HepG2 (cell line): ENCODE results near the gene CUL4A. TPM values are rescaled to one million over a fixed set of nuclear protein-coding genes. Genes with fewer than 3 reads are reported as not detected.

Experiments used
- ATAC-seq: fragments of 200-7000 bp; cut with Tn5 transposase; 3 replicates; pipeline ENCODE4 v1.9.1; 2020; ENCODE audit warnings: mild to moderate bottlenecking, moderate library complexity
- BruUV-seq: library from RNA; stranded (reverse); fragments of 400-500 nt; replicated peaks from 2 replicates; lab custom pipeline; 2021; lab: Mats Ljungman, UMichigan
- CTCF ChIA-PET: fragments of 300-600 bp; formaldehyde crosslinking; extraction: SDS; loops from one replicate; lab custom pipeline; 2021; ENCODE audit warnings: low total read pairs, inconsistent platforms, low intra/inter-chr PET ratio; lab: Yijun Ruan, JAX
- POLR2A ChIA-PET: fragments of 350-600 bp; sonication (Branson Sonifier 250); formaldehyde crosslinking; loops from one replicate; lab custom pipeline; 2020; ENCODE audit warnings: antibody characterized with exemption, inconsistent platforms; lab: Yijun Ruan, JAX
- DNase-seq: peaks from one replicate; pipeline ENCODE4 v3.0.0-alpha.2; 2015; ENCODE audit warnings: low spot score
- FAIRE-seq: peaks from 3 replicates; lab custom pipeline; 2011; peaks lifted over from hg19 to GRCh38; lab: Jason Lieb, UNC
- H2AFZ ChIP-seq: one replicate; pipeline ENCODE4 v1.6.1; 2011; ENCODE audit warnings: low read length, inconsistent platforms
- H3K27ac ChIP-seq: fragments of 300-600 bp; 3 replicates; pipeline ENCODE4 v1.8.0; 2011; ENCODE audit warnings: mixed run types, mild to moderate bottlenecking, mixed read lengths, low read length, inconsistent platforms; ENCODE audit not compliant: insufficient read depth; ENCODE audit errors: extremely low read length
- H3K27me3 ChIP-seq, 2 experiments: fragments of 200-600 bp in 1 of 2; 2 replicates in 1 of 2; 3 replicates in 1 of 2; pipeline versions ENCODE4 v1.6.0 to v1.8.0; 2011; ENCODE audit warnings: low read length in 2 of 2, mild to moderate bottlenecking in 2 of 2, moderate library complexity in 2 of 2, inconsistent platforms in 1 of 2; ENCODE audit not compliant: insufficient read depth in 2 of 2, control insufficient read depth in 1 of 2
- H3K36me3 ChIP-seq, 2 experiments: fragments of 200-600 bp in 1 of 2; replicated peaks in 1 of 2; 2 replicates in 1 of 2; 3 replicates in 1 of 2; pipeline versions ENCODE4 v1.5.1 to v1.8.0; 2011; ENCODE audit warnings: low read length in 2 of 2, inconsistent platforms in 1 of 2; ENCODE audit not compliant: insufficient read depth in 2 of 2, control insufficient read depth in 1 of 2
- H3K4me1 ChIP-seq: 2 replicates; pipeline ENCODE4 v1.5.1; 2012; ENCODE audit warnings: low read length, inconsistent platforms; ENCODE audit not compliant: insufficient read depth
- H3K4me2 ChIP-seq: 2 replicates; pipeline ENCODE4 v1.6.0; 2011; ENCODE audit warnings: low read depth, low read length, inconsistent platforms
- H3K4me3 ChIP-seq, 3 experiments: fragments of 200-600 bp in 1 of 3; sonication (generic), shearing (Covaris generic) in 1 of 3; replicated peaks in 1 of 3; 2 replicates each; pipeline ENCODE4 v1.5.1; 2011 to 2016; ENCODE audit warnings: low read length in 3 of 3, inconsistent platforms in 2 of 3, low read depth in 2 of 3, mild to moderate bottlenecking in 2 of 3, control low read depth in 1 of 3, mixed read lengths in 1 of 3; ENCODE audit not compliant: insufficient read depth in 1 of 3
- H3K79me2 ChIP-seq: one replicate; pipeline ENCODE4 v1.6.1; 2011; ENCODE audit warnings: low read length, inconsistent platforms; ENCODE audit not compliant: insufficient read depth
- H3K9ac ChIP-seq: 2 replicates; pipeline ENCODE4 v1.6.0; 2011; ENCODE audit warnings: mild to moderate bottlenecking, low read depth, low read length, inconsistent platforms; ENCODE audit not compliant: insufficient read depth
- H3K9me3 ChIP-seq: 2 replicates; pipeline ENCODE4 v1.5.1; 2012; ENCODE audit warnings: mild to moderate bottlenecking, low read length
- H4K20me1 ChIP-seq: 2 replicates; pipeline ENCODE4 v1.6.0; 2011; ENCODE audit warnings: inconsistent platforms, mild to moderate bottlenecking, low read length, moderate library complexity; ENCODE audit not compliant: insufficient read depth
- MTA3 ChIP-seq: sonication (generic); formaldehyde crosslinking; IDR thresholded peaks from 2 replicates; pipeline ENCODE4 v1.4.0; 2020; ENCODE audit warnings: missing genetic modification reagents
- RAD51 ChIP-seq: fragments of 450-650 bp; IDR thresholded peaks from 2 replicates; pipeline ENCODE4 v1.6.1; 2016; ENCODE audit warnings: borderline replicate concordance
- RORA ChIP-seq: sonication (generic); formaldehyde crosslinking; IDR thresholded peaks from 2 replicates; pipeline ENCODE4 v1.5.0; 2020; ENCODE audit warnings: mild to moderate bottlenecking, missing genetic modification reagents, moderate library complexity
- SNRNP70 ChIP-seq: fragments of 200-400 bp; formaldehyde crosslinking; IDR thresholded peaks from 2 replicates; pipeline ENCODE4 v1.6.1; 2017; ENCODE audit warnings: mild to moderate bottlenecking, low read depth, low read length, moderate library complexity
- TRIM22 ChIP-seq: fragments of 450-650 bp; IDR thresholded peaks from 2 replicates; pipeline ENCODE4 v1.6.1; 2017
- ZNF33B ChIP-seq: sonication (generic); formaldehyde crosslinking; IDR thresholded peaks from 2 replicates; pipeline ENCODE4 v1.5.1; 2020; ENCODE audit warnings: mild to moderate bottlenecking, missing genetic modification reagents
- ZNF768 ChIP-seq: sonication (generic); formaldehyde crosslinking; IDR thresholded peaks from 2 replicates; pipeline ENCODE4 v1.4.0; 2020; ENCODE audit warnings: missing genetic modification reagents
- WGBS: methylation state at CpG from one replicate; pipeline ENCODE4 v1.1.6; 2017; ENCODE audit warnings: low lambda C conversion rate; 5-methylcytosine and 5-hydroxymethylcytosine counted together
- in situ Hi-C: cut with HindIII; loops from 2 replicates; pipeline ENCODE4 v1.10.0; 2017; ENCODE audit warnings: low pct_unique_long_range_greater_than_20kb; ENCODE audit not compliant: extremely low pct_ligation_motif_present
- intact Hi-C: fragments of 100-400 bp; cut with micrococcal nuclease; formaldehyde crosslinking; loops from one replicate; pipeline ENCODE4 v1.10.0; 2022; ENCODE audit not compliant: unreplicated experiment
- polyA plus RNA-seq, 8 experiments: library from polyadenylated mRNA; depleted of rRNA in 3 of 8; stranded (reverse) in 7 of 8; unstranded in 1 of 8; fragments of >200 nt; fragmentation: Illumina TruSeq in 4 of 8; extraction: Trizol in 4 of 8; gene quantifications; 2 replicates each; pipeline versions ENCODE4 v1.2.1 to v1.2.3, GENCODE V29; 2011 to 2016; ENCODE audit warnings: low read depth in 4 of 8, missing spikeins in 1 of 8, mixed read lengths in 1 of 8; ENCODE audit not compliant: insufficient read depth in 1 of 8
- total RNA-seq, 5 experiments: library from RNA; depleted of rRNA; stranded (reverse); fragments of >200 nt; fragmentation: Illumina TruSeq; extraction: Trizol; gene quantifications; 2 replicates each; pipeline ENCODE4 v1.2.3, GENCODE V29; 2016; ENCODE audit warnings: low read depth in 1 of 5
- TF ChIP-seq, protein P1 (sequence below): sonication (generic); formaldehyde crosslinking; IDR thresholded peaks from 2 replicates; pipeline ENCODE4 v1.4.0; 2020; ENCODE audit warnings: missing genetic modification reagents, mild to moderate bottlenecking, borderline replicate concordance

CUL4A gene
- total and polyA plus RNA-seq, 2 of the 13 experiments (the other 11 are each of a cell fraction or from before 2014, with no cell fraction given): 51.2 to 75.3 TPM

DNA sequence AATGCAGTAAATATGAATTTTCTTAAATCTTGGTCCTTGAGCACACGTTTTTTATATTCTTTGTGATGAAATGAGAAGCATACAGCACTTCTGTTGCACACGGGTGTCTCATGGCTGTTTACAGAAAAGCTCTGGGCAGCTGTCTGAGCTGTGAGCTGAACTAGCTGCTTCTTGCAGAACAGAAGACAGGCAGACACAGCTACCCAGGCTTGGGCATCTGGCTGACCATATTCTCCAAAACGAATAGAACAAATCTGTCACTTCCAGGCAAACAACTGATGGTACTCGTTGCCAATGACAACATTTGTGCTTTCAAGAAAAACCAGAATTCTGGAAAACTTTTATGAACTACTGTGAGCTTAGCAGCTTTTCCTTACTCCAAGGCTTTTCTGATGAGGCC lies 17.1 kb upstream of the CUL4A start:
- TF ChIP-seq ZNF768 (CRISPR knock-in tag) (no peak), RAD51 (no peak), SNRNP70 (no peak), ZNF33B (CRISPR knock-in tag) (no peak), TRIM22 (no peak), MTA3 (no peak), RORA (no peak)
- TF ChIP-seq, protein P1, sequence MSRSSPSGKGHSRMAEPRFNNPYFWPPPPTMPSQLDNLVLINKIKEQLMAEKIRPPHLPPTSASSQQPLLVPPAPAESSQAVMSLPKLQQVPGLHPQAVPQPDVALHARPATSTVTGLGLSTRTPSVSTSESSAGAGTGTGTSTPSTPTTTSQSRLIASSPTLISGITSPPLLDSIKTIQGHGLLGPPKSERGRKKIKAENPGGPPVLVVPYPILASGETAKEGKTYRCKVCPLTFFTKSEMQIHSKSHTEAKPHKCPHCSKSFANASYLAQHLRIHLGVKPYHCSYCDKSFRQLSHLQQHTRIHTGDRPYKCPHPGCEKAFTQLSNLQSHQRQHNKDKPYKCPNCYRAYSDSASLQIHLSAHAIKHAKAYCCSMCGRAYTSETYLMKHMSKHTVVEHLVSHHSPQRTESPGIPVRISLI: no peak
- H3K9me3 ChIP-seq: no peaks in the 10 kb centered on the region
- 92% methylated on average over 4 of the region's 4 CpGs for WGBS
- ATAC-seq: no peak
- peaks cover 30 to 81% of the 10 kb centered on the region in 2 experiments for H3K36me3 ChIP-seq
- intact Hi-C loops (no loop called here), in situ Hi-C loops (no loop called here)
- no peak overlapping the region for H2AFZ ChIP-seq
- ChIA-PET POLR2A (interaction anchor here (1.4 kb wide), 1 partner anchor 18 kb away, joined by 3 read pairs; the partner anchor contains the start of gene CUL4A), CTCF (no interaction called here)
- no peaks in the 10 kb centered on the region; the same call in 1 of the 2 replicates for H3K4me1 ChIP-seq
- H3K27me3 ChIP-seq: no peaks in the 10 kb centered on the region
- BruUV-seq: no TSS peak
- FAIRE-seq: no peak
- H3K27ac ChIP-seq: no peak overlapping the region
- no peak overlapping the region for H3K4me3 ChIP-seq
- no peaks in the 10 kb centered on the region for H4K20me1 ChIP-seq
- DNase-seq: no peak
- H3K79me2 ChIP-seq: no peaks in the 10 kb centered on the region
- no peak overlapping the region for H3K4me2 ChIP-seq
- no peak overlapping the region for H3K9ac ChIP-seq
